Retina (tissue), 1 donor: ENCODE results near the gene RRP9.

Experiments used
- DNase-seq: peaks from one replicate; pipeline ENCODE4 v3.0.0-alpha.2; 2016

RRP9 gene

DNA sequence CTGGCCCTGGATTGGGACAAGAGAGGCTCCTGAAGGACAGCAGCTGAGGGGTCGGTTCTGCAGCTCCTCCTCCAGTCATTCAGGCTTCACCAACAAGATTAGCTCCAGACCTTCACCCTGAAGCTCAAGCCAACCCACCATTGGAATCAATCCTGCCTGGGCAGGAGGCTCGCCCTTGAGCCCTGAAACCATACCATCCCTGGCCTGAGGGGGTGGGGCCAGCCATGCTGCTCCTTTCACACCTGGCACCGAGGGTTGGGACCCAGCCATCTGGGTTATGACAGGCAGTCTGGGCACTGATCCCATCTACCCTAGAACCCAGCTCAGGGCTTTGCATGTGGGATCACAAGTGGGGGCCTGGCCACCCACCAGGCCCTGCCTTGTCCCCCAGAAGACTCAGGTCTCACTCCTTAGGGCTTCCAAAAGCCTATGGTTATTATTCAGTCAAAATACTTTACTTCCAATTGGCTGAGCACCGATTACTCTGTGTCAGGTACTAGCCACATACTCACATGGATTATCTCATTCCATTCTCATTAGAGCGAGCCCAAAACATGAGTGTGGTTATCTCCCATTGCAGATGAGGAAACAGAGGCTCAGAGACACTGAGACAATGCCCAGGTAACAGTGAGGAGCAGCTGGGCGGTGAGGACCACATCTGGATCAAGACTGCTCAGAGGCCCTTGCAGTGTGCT lies 29.0 kb upstream of the RRP9 start:
- DNase-seq, result no peak

- DNase-seq, result no peak
Measured at GRCh38 chr3:51969841-51970240, 28.1 kb upstream of the RRP9 start.

DNA sequence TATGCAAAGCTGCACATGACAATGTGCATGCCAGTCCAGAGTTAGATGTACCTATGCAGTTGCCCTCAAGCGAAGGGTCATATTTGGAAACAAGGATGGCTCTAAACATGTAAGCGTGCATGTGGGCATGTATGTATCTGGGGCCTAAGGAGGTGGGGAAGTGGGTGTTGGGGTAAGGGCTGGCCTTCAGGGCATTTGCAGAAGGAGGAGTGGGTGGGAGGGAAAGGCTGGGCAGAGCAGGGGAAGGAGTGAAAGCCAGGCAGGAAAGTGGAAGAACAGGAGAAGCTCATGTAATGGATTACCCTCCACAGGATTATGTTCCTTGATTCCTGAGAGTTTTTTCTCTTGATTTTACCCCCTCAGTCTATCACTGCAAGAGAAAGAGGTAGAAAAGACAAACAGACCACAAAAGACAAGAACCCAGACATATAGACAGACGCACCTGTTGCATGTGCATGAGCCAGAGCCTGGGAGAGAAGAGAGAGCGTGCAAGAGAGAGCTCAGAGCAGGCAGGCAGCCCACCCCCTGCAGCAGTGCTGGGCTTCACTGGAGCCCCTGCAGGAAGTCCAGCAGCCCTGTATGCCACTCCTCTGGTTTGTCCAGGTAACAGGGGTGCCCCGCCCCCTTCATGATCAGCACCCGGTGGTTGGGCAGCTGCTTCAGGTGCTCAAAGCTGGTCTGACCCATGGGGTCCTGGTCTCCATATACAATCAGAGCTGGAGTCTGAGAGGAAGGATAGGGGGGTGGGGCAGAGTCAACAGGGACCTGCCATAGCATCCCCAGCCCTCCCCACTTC lies 27.4 kb upstream of the RRP9 start:
- DNase-seq, result peak; percentile 25

- peak; percentile 86 for DNase-seq
Measured at GRCh38 chr3:51968170-51968775, 26.6 kb upstream of the RRP9 start.

- DNase-seq, result no peak
Measured at GRCh38 chr3:51967384-51968169, 25.9 kb upstream of the RRP9 start, which contains the start of gene PCBP4. Gene PCBP4 (minus strand): TSS chr3:51967454. CDS start chr3:51961240, 6,214 bp downstream.

GRCh38 chr3:51966922-51967383 lies 25.2 kb upstream of the RRP9 start:
- peak; percentile 45 for DNase-seq

GRCh38 chr3:51966486-51966885 lies 24.8 kb upstream of the RRP9 start:
- peak; percentile 35 for DNase-seq

GRCh38 chr3:51966016-51966415 lies 24.3 kb upstream of the RRP9 start:
- no peak for DNase-seq

GRCh38 chr3:51964521-51964920 lies 22.8 kb upstream of the RRP9 start:
- no peak for DNase-seq

GRCh38 chr3:51963951-51964451 lies 22.3 kb upstream of the RRP9 start:
- DNase-seq, result peak; percentile 78

DNA sequence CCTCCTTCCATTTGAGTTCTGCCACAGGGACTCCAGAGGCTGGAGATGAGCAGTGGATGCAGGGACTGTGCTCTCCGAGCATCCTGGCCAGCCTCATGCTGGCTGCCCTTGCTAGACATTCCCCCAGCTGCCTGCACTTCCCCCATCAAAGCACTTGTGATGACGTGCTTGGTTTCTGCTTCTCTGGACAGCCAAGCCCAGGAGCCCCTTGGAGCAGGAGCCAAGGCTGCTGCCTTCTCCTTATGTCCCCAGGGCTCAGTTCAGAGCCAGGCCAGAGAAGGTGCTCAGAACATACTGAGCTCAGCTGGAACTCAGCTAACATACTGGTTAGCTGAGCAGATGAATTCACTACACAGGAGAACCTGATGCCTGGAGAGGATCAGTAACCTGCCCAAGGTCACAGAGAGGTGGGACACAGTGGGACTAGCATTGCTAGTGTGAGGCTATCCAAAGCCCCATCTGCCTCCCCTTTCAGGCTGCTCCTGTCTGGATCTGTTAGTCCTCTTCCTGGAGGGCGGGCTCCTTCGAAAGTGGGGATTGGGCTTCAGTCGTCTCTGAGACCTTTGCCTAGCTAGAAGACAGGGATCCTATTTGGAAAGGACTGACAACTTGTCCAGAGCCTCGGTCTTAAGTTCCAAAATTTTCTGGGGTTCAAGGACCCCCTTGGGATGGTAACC lies 21.3 kb upstream of the RRP9 start:
- DNase-seq, result peak; percentile 55

DNA sequence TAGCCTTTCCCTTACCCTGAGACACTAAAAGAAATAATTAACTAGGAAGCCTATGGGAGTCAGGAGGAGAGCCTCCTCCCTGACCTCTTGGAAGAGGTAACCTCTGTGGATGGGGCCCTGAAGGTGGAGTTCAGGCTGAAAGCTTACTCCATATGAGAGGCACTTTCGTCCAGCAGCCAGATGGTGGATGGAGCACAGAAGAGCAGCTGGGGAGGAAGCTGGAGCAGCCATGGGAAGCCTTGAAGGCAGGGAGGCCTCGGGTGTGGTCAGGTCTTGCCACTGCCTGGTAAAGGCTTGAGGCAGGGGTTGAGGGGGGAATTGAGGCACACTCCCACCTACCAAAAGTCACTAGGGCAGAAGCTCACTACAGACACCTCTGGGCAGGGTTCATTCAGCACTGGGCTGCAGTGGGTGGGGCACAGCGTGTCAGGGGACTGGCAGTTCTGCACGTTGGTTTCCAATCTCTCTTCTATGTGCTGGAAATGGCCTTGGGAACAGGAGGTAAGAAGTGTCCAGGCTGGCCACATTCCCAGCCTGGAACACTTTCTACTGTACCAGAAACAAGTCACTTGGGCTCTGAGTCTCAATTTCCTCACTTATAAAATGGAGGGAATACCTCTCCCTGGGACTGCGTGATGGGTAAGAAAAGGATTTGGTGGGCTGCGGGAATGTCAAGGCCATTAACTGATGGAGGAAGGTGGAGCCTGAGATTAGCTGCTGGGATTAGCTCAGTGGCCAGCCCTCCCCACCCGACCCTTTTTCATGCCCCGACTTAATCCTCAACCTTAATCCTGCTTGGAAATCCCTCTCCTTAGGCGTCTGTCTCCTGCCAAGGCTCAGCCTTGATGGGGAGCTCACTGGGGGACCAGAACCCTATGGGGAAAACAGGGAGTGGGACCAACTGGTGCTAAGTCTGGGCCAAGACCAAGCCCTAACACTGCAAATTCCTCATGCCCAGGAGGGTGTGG lies 20.2 kb upstream of the RRP9 start:
- no peak for DNase-seq

- DNase-seq, result no peak
Measured at GRCh38 chr3:51961011-51961410, 19.3 kb upstream of the RRP9 start.

GRCh38 chr3:51960386-51960785 lies 18.7 kb upstream of the RRP9 start:
- no peak for DNase-seq

GRCh38 chr3:51959651-51960050 lies 17.9 kb upstream of the RRP9 start:
- DNase-seq, result no peak

DNA sequence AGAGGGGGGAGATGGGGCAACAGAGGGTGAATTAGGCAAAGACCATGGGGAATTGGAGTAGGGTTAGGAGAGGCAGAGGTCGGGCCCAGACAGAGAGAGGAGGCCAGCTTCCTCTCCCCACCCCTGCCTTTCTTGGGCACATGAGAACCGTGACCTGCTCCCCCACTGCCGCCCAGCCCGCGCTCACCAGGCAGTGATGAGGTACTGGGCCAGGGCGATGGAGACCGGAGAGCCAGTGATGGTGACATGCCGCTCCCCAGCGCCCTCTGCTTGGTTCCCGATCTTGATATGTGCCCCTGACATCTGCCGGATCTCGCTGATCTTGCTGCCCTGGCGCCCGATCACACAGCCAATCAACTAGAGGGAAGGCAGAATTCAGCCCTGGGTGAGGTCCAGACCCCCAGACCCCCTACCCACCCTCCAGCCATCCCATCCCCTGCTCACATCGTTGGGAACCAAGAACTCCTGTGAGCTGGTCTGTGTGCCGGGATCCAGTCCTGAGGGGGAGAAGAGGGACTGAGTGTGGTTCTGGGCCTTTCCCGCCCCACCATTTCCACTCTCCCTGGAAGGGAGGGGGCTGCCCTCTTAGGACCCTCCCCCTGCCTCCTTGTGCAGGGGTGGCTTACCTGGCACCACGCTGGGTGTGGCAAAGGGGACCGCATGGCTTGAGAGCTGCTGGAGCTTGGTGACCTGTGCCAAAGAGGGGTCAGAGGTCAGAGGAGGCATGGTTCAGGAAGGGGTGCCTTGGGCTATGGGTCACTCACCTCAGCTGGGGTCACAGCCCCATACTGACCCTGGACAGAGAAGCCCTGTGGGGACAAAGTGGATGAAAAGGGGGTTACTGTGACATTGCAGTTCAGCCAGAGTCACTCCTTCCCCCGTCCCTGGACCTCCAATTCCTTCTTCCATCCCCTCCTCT lies 17.2 kb upstream of the RRP9 start:
- DNase-seq, result no peak

- no peak for DNase-seq
Measured at GRCh38 chr3:51957520-51958205, 16.0 kb upstream of the RRP9 start.

GRCh38 chr3:51955893-51956770 lies 14.4 kb upstream of the RRP9 start:
- DNase-seq, result peak; percentile 89
